RCC 7860 (cell line): ENCODE measurements around the gene RIMOC1.

Experiments used
- DNase-seq: peaks from one replicate; pipeline ENCODE4 v3.0.0-alpha.2; 2015; ENCODE audit warnings: low spot score
- FAIRE-seq: peaks from 2 replicates; lab custom pipeline; 2012; peaks lifted over from hg19 to GRCh38; lab: Jason Lieb, UNC

RIMOC1 gene

GRCh38 chr5:41951224-41951623 lies 47.1 kb downstream of the RIMOC1 start:
- FAIRE-seq: no peak
- DNase-seq: no peak
